ENCODE data around the gene MNS1. TPM values are rescaled to one million over a fixed set of nuclear protein-coding genes. Genes with fewer than 3 reads are reported as not detected.
"Not testable (repeated sequence)": the region's sequence is repeated elsewhere in the genome, so short reads cannot be mapped to it uniquely, and the experiment has no call there.

The MNS1 gene
- total and polyA plus RNA-seq, 7 donors: 0.55 to 1.9 (median 1.2) TPM

DNA sequence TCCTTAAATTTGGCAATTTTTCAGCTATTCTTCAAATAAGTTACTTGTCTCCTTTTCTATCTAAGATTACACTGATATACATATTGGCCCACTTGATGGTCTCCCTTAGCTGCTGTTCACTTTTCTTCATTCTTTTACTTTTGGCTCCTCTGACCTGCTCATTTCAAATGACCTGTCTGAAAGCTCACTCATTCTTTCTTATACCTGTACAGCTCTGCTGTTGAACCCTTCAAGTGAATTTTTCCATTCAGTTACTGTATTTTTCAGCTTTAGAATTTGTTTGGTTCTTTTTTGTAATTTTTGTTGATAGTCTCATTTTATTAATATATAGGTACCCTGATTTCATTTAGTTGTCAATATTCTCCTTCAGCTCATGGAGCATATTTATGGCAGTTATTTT is 39.7 kb downstream of the MNS1 start:
- no peak overlapping the region for H3K27ac ChIP-seq
- H3K27me3 ChIP-seq: no peaks in the 10 kb centered on the region
- H3K4me3 ChIP-seq: no peak overlapping the region
- no peaks in the 10 kb centered on the region for H3K4me1 ChIP-seq
- TF ChIP-seq POLR2AphosphoS5 (IDR thresholded peaks at IDR 0.05) (no peak), EP300 (IDR thresholded peaks at IDR 0.05) (no peak), CTCF (IDR thresholded peaks at IDR 0.05) (no peak), POLR2A (IDR thresholded peaks at IDR 0.05) (no peak)
- intact Hi-C loops (cut with DNase I): no loop called here
- peaks cover 0 to 3% (median 0%) of the 10 kb centered on the region in 4 donors for H3K9me3 ChIP-seq
- peaks cover 0 to 6% (median 0%) of the 10 kb centered on the region in 4 donors for H3K36me3 ChIP-seq
- no peak for DNase-seq

DNA sequence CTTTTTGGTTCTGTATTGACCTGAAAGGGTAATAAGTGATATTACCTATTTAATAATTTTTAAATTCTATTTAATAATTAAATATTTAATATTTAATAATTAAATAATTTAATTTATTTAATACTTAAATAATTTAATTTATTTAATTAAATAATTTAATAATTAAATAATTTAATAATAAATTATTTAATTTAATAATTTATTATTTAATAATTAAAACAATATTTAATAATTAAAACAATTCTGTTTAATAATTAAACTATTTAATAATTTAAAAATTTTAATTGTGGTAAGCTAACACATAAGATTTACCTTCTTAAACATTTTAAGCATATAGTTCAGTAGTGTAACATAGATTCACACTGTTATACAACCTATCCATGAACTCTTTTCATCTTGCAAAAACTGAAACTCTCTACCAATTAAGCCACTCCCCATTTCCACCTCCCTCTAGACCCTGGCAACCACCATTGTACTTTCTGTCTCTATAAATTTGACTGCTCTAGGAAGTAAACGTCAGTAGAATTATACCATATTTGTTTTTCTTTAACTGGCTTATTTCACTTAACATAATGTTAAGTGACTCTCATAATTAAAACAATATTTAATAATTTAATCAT is 51.7 kb downstream of the MNS1 start:
- H3K4me3 ChIP-seq; H3K4me1 ChIP-seq; H3K27ac ChIP-seq; H3K9me3 ChIP-seq; H3K36me3 ChIP-seq; H3K27me3 ChIP-seq; intact Hi-C loops (cut with DNase I); DNase-seq: not testable (repeated sequence)
- 50 to 94% methylated on average over 1 of the region's 1 CpG for WGBS, 2 donors

- no peak overlapping the region for H3K4me3 ChIP-seq
- no peaks in the 10 kb centered on the region for H3K27me3 ChIP-seq
- intact Hi-C loops (cut with DNase I): no loop called here
- no peak for TF ChIP-seq CTCF (IDR thresholded peaks at IDR 0.05)
- no peak for TF ChIP-seq POLR2A (IDR thresholded peaks at IDR 0.05)
- no peak for TF ChIP-seq POLR2AphosphoS5 (IDR thresholded peaks at IDR 0.05)
- TF ChIP-seq EP300 (IDR thresholded peaks at IDR 0.05): no peak
- 81 to 82% methylated on average over 2 of the region's 2 CpGs for WGBS, 2 donors
- no peaks in the 10 kb centered on the region for H3K9me3 ChIP-seq
- no peaks in the 10 kb centered on the region for H3K4me1 ChIP-seq
- DNase-seq: no peak
- no peaks in the 10 kb centered on the region for H3K36me3 ChIP-seq
- no peak overlapping the region for H3K27ac ChIP-seq
Measured at GRCh38 chr15:56411122-56411749, 53.7 kb downstream of the MNS1 start.

DNA sequence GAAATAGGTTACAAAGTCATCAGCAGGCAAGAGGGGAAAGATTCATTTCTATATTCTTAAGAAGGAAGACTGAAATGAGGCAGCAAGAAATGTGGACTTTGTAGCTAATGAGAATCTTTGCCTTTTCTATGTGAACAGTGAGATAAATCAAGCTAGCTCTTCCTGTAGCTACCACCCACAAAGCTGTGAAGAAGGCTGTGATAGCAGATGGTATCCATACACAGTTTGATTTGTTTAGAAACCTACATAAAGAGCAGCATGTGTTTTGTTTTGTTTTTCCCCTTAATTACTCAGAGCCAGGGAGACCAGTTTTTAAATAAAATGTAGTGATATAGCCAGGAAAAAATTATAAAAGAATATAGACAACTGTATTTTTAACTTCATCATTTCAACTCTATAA is 54.2 kb downstream of the MNS1 start:
- H3K4me3 ChIP-seq: no peak overlapping the region
- no peak for TF ChIP-seq CTCF (IDR thresholded peaks at IDR 0.05)
- no peaks in the 10 kb centered on the region for H3K36me3 ChIP-seq
- intact Hi-C loops (cut with DNase I): no loop called here
- no peak for DNase-seq
- no peaks in the 10 kb centered on the region for H3K9me3 ChIP-seq
- H3K27me3 ChIP-seq: no peaks in the 10 kb centered on the region
- no peak overlapping the region for H3K27ac ChIP-seq
- H3K4me1 ChIP-seq: no peaks in the 10 kb centered on the region

DNA sequence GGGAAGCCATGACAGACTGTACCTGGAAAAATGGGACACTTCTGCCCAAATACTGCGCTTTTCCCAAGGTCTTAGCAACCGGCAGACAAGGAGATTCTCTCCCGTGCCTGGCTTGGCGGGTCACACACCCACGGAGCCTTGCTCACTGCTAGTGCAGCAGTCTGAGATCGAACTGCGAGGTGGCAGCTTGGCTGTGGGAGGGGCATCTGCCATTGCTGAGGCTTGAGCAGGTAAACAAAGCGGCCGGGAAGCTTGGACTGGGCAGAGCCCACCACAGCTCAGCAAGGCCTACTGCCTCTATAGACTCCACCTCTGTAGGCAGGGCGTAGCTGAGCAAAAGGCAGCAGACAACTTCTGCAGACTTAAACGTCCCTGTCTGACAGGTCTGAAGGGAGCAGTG is 65.7 kb downstream of the MNS1 start:
- intact Hi-C loops (cut with DNase I); DNase-seq: not testable (repeated sequence)

GRCh38 chr15:56397325-56397724 is 67.6 kb downstream of the MNS1 start:
- H3K4me1 ChIP-seq; H3K36me3 ChIP-seq; intact Hi-C loops (cut with DNase I); H3K4me3 ChIP-seq; H3K27me3 ChIP-seq; H3K27ac ChIP-seq; DNase-seq; H3K9me3 ChIP-seq: not testable (repeated sequence)
- WGBS, 2 donors: 94 to 98% methylated on average over 3 of the region's 3 CpGs

More for the DNA sequence above, 65.7 kb downstream of the MNS1 start:
- not testable (repeated sequence) for H3K4me1 ChIP-seq, H3K4me3 ChIP-seq, H3K9me3 ChIP-seq, H3K27me3 ChIP-seq, H3K27ac ChIP-seq, H3K36me3 ChIP-seq
- 96 to 97% methylated on average over 11 of the region's 11 CpGs for WGBS, 2 donors

Data from sigmoid colon (tissue), 7 donors.